Thyroid gland (tissue), 4 donors: ENCODE data around the gene TMEM120B. TPM values are rescaled to one million over a fixed set of nuclear protein-coding genes. Genes with fewer than 3 reads are reported as not detected.

Experiments used
- DNase-seq, 2 donors: peaks; one replicate each; pipeline ENCODE4 v3.0.0-alpha.2; 2019
- H3K27ac ChIP-seq, 3 donors: fragments of 200-600 bp; sonication (generic); 1 replicate in 2 of 3; 2 replicates in 1 of 3; pipeline ENCODE4 v1.5.1; 2016 to 2019; ENCODE audit warnings: mild to moderate bottlenecking in 1 of 3, moderate library complexity in 1 of 3
- H3K27me3 ChIP-seq: fragments of 200-600 bp; sonication (generic); one replicate; pipeline ENCODE4 v1.5.1; 2019
- H3K36me3 ChIP-seq, 2 donors: fragments of 200-600 bp; sonication (generic); one replicate each; pipeline ENCODE4 v1.5.1; 2016 to 2019
- H3K4me1 ChIP-seq, 2 donors: fragments of 200-600 bp; sonication (generic); one replicate each; pipeline ENCODE4 v1.5.1; 2017 to 2019
- H3K4me3 ChIP-seq, 3 donors: fragments of 200-600 bp; sonication (generic); replicated peaks in 1 of 3; 1 replicate in 2 of 3; 2 replicates in 1 of 3; pipeline ENCODE4 v1.5.1; 2016; ENCODE audit warnings: mild to moderate bottlenecking in 1 of 3
- H3K9me3 ChIP-seq: fragments of 200-600 bp; sonication (generic); one replicate; pipeline ENCODE4 v1.5.1; 2017
- CTCF ChIP-seq, 6 experiments: fragments of 200-600 bp in 3 of 6; fragments of 450-650 bp in 3 of 6; sonication (generic) in 3 of 6; IDR thresholded peaks; one replicate each; pipeline ENCODE4 v1.5.1; 2016 to 2019; ENCODE audit warnings: antibody characterized with exemption in 6 of 6, mild to moderate bottlenecking in 2 of 6, inconsistent platforms in 1 of 6, moderate library complexity in 1 of 6
- POLR2A ChIP-seq, 2 donors: fragments of 450-650 bp; IDR thresholded peaks; one replicate each; pipeline ENCODE4 v1.6.1; 2017; ENCODE audit warnings: antibody characterized with exemption in 2 of 2, mild to moderate bottlenecking in 2 of 2, moderate library complexity in 1 of 2
- WGBS, 2 donors: methylation state at CpG; one replicate each; pipeline ENCODE4 v1.1.5; 2017; 5-methylcytosine and 5-hydroxymethylcytosine counted together
- intact Hi-C: fragments of 100-400 bp; cut with DNase I; formaldehyde crosslinking; loops from one replicate; pipeline ENCODE4 v1.15.1; 2023
- total RNA-seq, 4 donors: library from RNA; depleted of rRNA; stranded (reverse); fragments of >200 nt; gene quantifications; one replicate each; pipeline ENCODE4 v1.2.3, GENCODE V29; 2016

TMEM120B gene
- total RNA-seq, 4 donors from 2014 or later: 12.5 to 15.4 (median 14.2) TPM

- no peaks in the 10 kb centered on the region for H3K4me1 ChIP-seq
Measured at GRCh38 chr12:121823727-121824115, 111.2 kb downstream of the TMEM120B start.

GRCh38 chr12:121825041-121825523, 112.5 kb downstream of the TMEM120B start:
- no peak for DNase-seq
- Histone ChIP-seq H3K27ac (no peak overlapping the region), H3K36me3 (peaks cover 50 to 65% of the 10 kb centered on the region in 2 donors), H3K9me3 (no peaks in the 10 kb centered on the region), H3K27me3 (no peaks in the 10 kb centered on the region), H3K4me3 (no peak overlapping the region), H3K4me1 (no peaks in the 10 kb centered on the region)
- WGBS, 2 donors: 92 to 94% methylated on average over 16 to 18 of the region's 18 CpGs
- TF ChIP-seq CTCF (IDR thresholded peaks at IDR 0.05) (no peak), POLR2A (IDR thresholded peaks at IDR 0.05) (no peak)
- intact Hi-C loops: no loop called here

More at GRCh38 chr12:121823727-121824115, 111.2 kb downstream of the TMEM120B start:
- no peaks in the 10 kb centered on the region for H3K27me3 ChIP-seq
- TF ChIP-seq CTCF (IDR thresholded peaks at IDR 0.05): no peak
- no peak for TF ChIP-seq POLR2A (IDR thresholded peaks at IDR 0.05)
- no peak for DNase-seq
- H3K27ac ChIP-seq: no peak overlapping the region
- H3K4me3 ChIP-seq: no peak overlapping the region
- no peaks in the 10 kb centered on the region for H3K9me3 ChIP-seq
- peaks cover 57 to 64% of the 10 kb centered on the region in 2 donors for H3K36me3 ChIP-seq
- intact Hi-C loops: no loop called here
- WGBS, 2 donors: 78 to 86% methylated on average over 9 to 11 of the region's 12 CpGs

- Histone ChIP-seq H3K27ac (no peak overlapping the region), H3K4me3 (no peak overlapping the region), H3K27me3 (no peaks in the 10 kb centered on the region), H3K9me3 (no peaks in the 10 kb centered on the region), H3K4me1 (no peaks in the 10 kb centered on the region), H3K36me3 (peaks cover 54 to 71% of the 10 kb centered on the region in 2 donors)
- intact Hi-C loops: no loop called here
- TF ChIP-seq CTCF (IDR thresholded peaks at IDR 0.05) (no peak), POLR2A (IDR thresholded peaks at IDR 0.05) (no peak)
- WGBS, 2 donors: 88 to 92% methylated on average over 18 of the region's 18 CpGs
- no peak for DNase-seq
Measured at GRCh38 chr12:121826318-121827150, 114.0 kb downstream of the TMEM120B start.

GRCh38 chr12:121827351-121828099, 115.0 kb downstream of the TMEM120B start:
- intact Hi-C loops: no loop called here
- no peaks in the 10 kb centered on the region for H3K27me3 ChIP-seq
- WGBS, 2 donors: 95% methylated on average over 37 to 43 of the region's 48 CpGs
- no peaks in the 10 kb centered on the region for H3K9me3 ChIP-seq
- no peaks in the 10 kb centered on the region for H3K4me1 ChIP-seq
- no peak overlapping the region for H3K27ac ChIP-seq
- TF ChIP-seq POLR2A (IDR thresholded peaks at IDR 0.05) (no peak), CTCF (IDR thresholded peaks at IDR 0.05) (no peak)
- no peak overlapping the region for H3K4me3 ChIP-seq
- no peak for DNase-seq
- H3K36me3 ChIP-seq: peaks cover 53 to 72% of the 10 kb centered on the region in 2 donors
